Stimulated activated CD4-positive, alpha-beta T cell treated with anti-CD3 and anti-CD28 coated beads, Interleukin-15, amount 100 ng/mL, for 1 hour (primary cell): ENCODE measurements around the gene RINL.
"Not testable (repeated sequence)": the region's sequence is repeated elsewhere in the genome, so short reads cannot be mapped to it uniquely, and the experiment has no call there.

Experiments used
- DNase-seq, 2 donors: peaks; one replicate each; pipeline ENCODE4 v3.0.0-alpha.2; 2020; ENCODE audit warnings: low read depth in 1 of 2, low spot score in 1 of 2

RINL gene

DNA sequence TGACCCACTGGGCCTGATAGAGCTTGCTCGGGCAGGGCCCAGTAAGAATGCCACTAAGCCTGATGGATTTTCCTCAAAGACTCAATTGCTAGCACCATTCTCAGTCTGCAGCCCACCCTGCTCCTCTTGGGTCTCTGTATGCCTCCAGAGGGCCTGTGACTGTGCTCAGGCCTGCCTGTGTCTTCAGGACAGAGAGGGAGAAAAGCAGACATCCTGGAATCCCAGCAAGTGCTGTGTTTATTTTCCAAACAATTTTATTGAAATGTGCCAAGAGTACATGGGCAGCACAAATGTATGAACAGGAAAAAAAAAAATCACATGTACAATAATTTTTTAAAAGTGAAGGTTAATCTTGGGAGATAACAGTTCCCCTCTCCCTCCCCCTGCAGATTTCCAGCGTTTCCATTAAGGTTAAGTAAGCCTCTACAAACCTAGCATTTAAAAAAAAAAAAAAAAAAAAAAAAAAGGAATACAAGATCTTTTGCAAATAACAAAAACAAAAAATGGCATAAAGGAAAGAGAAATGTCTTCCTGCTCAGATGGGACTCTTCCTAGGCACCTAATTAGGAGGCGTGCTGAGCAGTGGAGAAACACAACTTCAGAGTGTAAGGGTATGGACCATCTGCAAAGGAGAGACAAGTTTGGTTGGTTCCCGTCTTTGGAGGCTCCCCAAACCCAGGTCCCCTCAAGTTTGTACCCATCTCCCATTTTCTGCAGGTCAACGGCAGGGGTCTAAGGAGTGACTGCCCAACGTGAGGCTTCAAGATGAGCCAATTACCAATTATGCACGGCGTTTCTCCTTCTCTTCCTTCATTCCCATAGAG lies 41.7 kb downstream of the RINL start:
- no peak for DNase-seq

- no peak for DNase-seq
Measured at GRCh38 chr19:38834590-38834989, 43.5 kb downstream of the RINL start.

DNA sequence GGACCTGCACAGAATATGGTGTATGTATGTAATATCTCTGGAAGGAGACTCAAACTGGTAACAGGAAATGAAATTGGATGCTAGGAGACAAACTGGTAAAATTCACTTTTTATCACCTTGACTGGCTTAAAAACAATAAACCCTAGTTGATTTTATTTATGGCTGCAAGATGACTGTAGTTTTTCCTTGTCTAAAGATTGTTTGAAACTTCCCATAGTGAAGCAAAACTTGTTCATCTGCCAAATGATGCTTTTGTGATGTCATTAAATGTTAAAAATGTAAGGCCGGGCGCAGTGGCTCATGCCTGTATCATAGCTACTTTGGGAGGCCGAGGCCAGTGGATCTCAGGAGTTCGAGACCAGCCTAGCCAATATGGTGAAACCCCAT lies 44.0 kb downstream of the RINL start:
- no peak for DNase-seq

DNA sequence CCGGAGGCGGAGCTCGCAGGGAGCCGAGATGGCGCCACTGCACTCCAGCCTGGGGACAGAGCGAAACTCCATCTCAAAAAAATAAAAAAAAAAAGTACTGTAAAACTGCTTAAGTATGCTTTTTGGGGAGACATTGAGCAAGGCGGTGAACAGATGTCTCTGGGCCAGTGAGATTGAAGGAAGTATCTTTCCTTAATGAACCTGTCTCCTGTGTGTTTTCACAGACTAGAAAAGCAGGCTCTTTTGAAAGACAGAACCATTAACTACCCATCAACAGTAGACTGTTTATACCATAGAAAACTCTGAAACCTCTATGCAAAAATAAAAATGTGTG lies 45.0 kb downstream of the RINL start:
- DNase-seq = no peak

DNA sequence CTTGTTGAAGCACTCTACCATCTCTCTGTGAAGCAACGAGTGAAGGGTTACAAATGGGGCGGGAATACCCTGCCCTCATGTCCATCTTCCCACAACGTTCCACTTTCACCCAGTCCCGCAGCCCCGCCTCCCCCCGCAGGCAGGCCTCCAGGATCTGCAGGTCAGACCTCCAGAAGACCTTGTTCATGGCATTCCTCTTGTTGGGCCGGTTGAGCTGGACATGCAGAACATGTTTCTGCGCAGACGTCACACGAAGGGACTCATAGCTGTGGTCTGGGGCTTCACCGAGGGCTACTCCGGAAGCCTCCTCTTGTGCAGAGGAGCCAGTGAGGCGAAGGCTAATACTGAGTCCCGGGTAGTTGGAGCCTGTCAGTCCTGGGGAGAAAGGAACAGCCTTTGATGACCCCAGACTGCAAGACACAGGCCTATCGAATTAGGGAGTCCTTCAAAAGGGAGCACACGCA lies 46.9 kb downstream of the RINL start:
- DNase-seq = no peak

DNA sequence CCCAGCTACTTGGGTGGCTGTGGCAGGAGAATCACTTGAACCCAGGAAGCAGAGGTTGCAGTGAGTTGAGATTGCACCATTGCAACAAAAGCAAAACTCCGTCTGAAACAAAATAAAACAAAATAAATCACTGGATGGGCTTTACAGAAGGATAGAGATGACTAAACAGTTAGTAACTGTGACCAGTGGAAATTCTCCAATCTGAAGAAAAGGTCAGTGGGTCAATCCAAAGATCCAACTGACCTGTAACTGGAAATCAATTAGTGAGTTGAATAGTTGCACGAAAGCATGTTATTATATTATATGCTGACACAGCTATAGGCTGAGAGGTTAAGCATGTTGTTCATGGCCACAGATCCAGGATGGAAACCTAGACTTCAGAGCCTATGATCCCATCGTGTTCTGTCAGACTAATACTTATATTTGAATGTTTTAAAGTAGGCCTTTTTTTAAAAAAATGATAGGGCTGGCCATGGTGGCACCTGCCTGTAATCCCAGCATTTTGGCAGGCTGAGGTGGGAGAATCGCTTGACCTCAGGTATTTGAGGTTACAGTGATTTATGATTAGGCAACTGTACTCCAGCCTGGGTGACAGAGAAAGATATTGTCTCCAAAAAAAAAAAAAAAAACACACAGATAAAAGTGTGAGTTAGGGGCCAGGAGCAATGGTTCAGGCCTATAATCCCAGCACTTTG lies 47.9 kb downstream of the RINL start:
- DNase-seq = no peak

DNA sequence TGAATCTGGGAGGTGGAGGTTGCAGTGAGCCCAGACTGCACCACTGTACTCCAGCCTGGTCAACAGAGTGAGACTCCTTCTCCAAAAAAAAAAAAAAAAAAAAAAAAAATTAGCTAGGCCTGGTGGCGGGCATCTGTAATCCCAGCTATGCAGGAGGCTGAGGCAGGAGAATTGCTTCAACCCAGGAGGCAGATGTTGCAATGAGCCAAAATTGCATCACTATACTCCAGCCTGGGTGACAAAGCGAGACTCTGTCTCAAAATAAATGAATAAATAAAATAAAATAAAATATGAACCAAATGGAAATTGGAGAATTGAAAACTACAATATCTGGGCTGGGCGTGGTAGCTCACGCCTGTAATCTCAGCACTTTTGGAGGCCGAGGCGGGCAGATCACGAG lies 48.9 kb downstream of the RINL start:
- not testable (repeated sequence) for DNase-seq

DNA sequence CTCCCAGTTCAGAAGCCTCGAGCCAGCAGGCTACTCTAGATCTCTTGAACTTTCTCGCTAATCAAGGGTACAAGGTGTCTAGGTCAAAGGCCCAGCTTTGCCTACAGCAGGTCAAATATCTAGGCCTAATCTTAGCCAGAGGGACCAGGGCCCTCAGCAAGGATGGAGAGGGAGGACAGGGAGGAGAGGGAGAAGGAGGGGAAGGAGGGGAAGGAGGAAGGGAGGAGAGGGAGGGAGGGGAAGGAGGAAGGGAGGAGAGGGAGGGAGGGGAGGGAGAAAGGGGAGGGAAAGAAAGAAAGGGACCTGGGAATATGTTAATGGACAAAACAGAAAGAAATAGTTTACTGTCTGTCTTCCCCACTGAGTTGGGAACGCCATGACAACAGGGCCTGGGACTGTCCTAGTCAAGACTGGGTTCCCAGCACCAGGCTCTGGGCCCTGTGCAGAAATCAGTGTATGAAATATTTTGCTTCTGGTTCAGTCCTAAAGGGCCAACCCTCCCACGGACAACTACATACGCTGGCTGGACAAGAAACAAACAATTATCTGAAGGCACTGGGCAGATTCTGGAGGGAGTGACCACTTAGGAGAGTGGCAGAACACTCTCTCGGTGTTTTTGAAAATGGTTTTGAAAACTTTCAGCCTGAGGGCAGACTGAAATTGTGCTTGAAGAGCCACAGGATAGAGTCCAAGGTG lies 51.1 kb downstream of the RINL start:
- DNase-seq = no peak

- not testable (repeated sequence) for DNase-seq
Measured at GRCh38 chr19:38825936-38826335, 52.1 kb downstream of the RINL start.

DNA sequence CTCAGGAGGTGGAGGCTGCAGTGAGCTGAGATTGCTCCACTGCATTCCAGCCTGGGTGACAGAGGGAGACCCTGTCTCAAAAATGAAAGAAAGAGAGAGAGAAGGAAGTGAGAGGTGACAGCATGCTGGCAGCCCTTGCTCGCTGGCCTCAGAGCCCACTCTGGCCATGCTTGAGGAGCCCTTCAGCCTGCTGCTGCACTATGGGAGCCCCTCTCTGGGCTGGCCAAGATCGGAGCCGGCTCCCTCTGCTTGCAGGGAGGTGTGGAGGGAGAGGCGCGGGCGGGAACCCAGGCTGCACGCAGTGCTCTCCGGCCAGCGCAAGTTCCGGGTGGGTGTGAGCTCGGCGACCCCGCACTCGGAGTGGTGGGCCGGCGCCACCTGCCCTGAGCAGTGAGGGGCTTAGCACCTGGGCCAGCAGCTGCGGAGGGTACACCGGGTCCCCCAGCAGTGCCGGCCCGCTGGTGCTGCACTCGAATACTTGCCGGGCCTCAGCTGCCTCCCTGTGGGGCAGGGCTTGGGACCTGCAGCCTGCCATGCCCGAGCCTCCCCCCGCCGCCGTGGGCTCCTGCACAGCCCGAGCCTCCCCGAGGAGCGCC lies 56.7 kb downstream of the RINL start:
- not testable (repeated sequence) for DNase-seq

- DNase-seq = no peak
Measured at GRCh38 chr19:38819231-38819920, 58.7 kb downstream of the RINL start.
